Measurements from ENCODE around the gene PPP4R3B. TPM values are rescaled to one million over a fixed set of nuclear protein-coding genes. Genes with fewer than 3 reads are reported as not detected.

Gene PPP4R3B
- total and polyA plus RNA-seq, 2 of the 8 experiments (the other 6 are each of a cell fraction or from before 2014, with no cell fraction given), result 8.5 to 39.1 TPM

GRCh38 chr2:55617175-55618024, at the start of gene PPP4R3B (continued):
- TF ChIP-seq HDAC2 (IDR thresholded peaks at IDR 0.05; ENCODE audit: borderline replicate concordance in 1 of 2, low read depth in 2 of 2, low read length in 2 of 2), result no peak
- TF ChIP-seq EP300 (IDR thresholded peaks at IDR 0.05; ENCODE audit: borderline replicate concordance in 1 of 2, low read depth in 2 of 2, low read length in 2 of 2), result peak in 1 of 2 experiments; percentile 66; a peak in 1 of 3 replicates
- no peak for TF ChIP-seq CBX5 (IDR thresholded peaks at IDR 0.05; ENCODE audit: low read depth, low read length)
- TF ChIP-seq SUZ12 (IDR thresholded peaks at IDR 0.05; ENCODE audit: low read length), result no peak
- TF ChIP-seq NRF1 (IDR thresholded peaks at IDR 0.05; ENCODE audit: low read depth, low read length), result no peak; the same call in 1 of the 2 replicates
